Measurements from ENCODE around the gene IL1RAPL1. TPM values are rescaled to one million over a fixed set of nuclear protein-coding genes. Genes with fewer than 3 reads are reported as not detected.

Gene IL1RAPL1
- total RNA-seq, 3 donors from 2014 or later: 0.16 to 0.44 TPM; not detected in 1

GRCh38 chrX:28889591-28890090 is 302.4 kb downstream of the IL1RAPL1 start:
- Histone ChIP-seq H3K4me1 (no peaks in the 10 kb centered on the region), H3K27ac (no peak overlapping the region), H3K27me3 (no peaks in the 10 kb centered on the region), H3K9me3 (no peaks in the 10 kb centered on the region), H3K4me3 (no peak overlapping the region), H3K36me3 (no peaks in the 10 kb centered on the region)
- TF ChIP-seq POLR2AphosphoS5 (IDR thresholded peaks at IDR 0.05) (no peak), CTCF (IDR thresholded peaks at IDR 0.05) (no peak), POLR2A (IDR thresholded peaks at IDR 0.05) (no peak)
- no peak for DNase-seq (ENCODE audit: low spot score in 2 of 2)
- intact Hi-C loops (cut with DNase I; ENCODE audit: low total_unique reads): no loop called here

DNA sequence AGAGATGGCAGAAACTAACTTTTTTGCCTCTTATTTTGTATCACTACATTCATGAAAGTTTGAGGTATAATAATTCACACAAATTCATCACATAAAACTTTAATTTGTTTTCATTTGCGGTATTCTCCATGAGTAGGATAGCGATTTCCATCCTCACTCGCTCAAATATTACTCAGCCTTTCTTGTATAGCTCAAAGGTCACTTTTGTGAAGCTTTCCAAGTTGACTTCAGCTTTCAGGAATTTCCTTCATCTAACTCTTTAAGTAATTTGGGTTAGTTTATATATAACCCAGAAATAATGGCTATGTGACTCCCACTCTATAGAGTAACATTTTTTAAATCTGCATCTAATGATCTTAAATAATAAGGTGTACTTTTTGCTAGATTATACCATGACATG is 314.4 kb downstream of the IL1RAPL1 start:
- Histone ChIP-seq H3K27ac (no peak overlapping the region), H3K4me3 (no peak overlapping the region), H3K27me3 (no peaks in the 10 kb centered on the region), H3K4me1 (no peaks in the 10 kb centered on the region), H3K9me3 (no peaks in the 10 kb centered on the region), H3K36me3 (no peaks in the 10 kb centered on the region)
- intact Hi-C loops (cut with DNase I; ENCODE audit: low total_unique reads): no loop called here
- TF ChIP-seq POLR2AphosphoS5 (IDR thresholded peaks at IDR 0.05): no peak
- TF ChIP-seq CTCF (IDR thresholded peaks at IDR 0.05): no peak
- TF ChIP-seq POLR2A (IDR thresholded peaks at IDR 0.05): no peak
- no peak for DNase-seq (ENCODE audit: low spot score in 2 of 2)

DNA sequence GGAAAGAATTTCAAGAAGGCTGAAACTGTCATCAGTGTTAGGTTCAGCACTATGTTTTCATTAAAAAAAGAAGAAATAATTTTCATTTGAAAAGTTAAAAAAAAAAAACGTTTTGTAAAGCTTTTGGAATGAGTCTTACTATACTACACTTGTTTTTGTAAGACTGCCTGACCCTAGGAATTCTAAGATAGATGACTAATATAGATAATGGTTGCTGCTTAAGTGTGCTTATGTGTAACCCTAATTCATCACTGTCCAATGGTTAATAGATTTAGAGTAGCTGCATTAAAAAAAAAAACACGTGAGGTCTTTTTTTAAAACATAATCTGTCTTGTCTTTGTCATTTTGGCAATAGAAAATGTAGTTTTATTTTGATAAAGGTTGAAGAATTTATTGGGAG is 323.2 kb downstream of the IL1RAPL1 start:
- Histone ChIP-seq H3K36me3 (no peaks in the 10 kb centered on the region), H3K4me1 (no peaks in the 10 kb centered on the region), H3K4me3 (no peak overlapping the region), H3K9me3 (no peaks in the 10 kb centered on the region), H3K27ac (no peak overlapping the region), H3K27me3 (no peaks in the 10 kb centered on the region)
- intact Hi-C loops (cut with DNase I; ENCODE audit: low total_unique reads): no loop called here
- TF ChIP-seq CTCF (IDR thresholded peaks at IDR 0.05) (no peak), POLR2AphosphoS5 (IDR thresholded peaks at IDR 0.05) (no peak), POLR2A (IDR thresholded peaks at IDR 0.05) (no peak)
- DNase-seq (ENCODE audit: low spot score in 2 of 2): no peak

- intact Hi-C loops (cut with DNase I; ENCODE audit: low total_unique reads): no loop called here
- no peaks in the 10 kb centered on the region for H3K27me3 ChIP-seq
- H3K9me3 ChIP-seq: no peaks in the 10 kb centered on the region
- no peak for TF ChIP-seq POLR2A (IDR thresholded peaks at IDR 0.05)
- TF ChIP-seq CTCF (IDR thresholded peaks at IDR 0.05): no peak
- TF ChIP-seq POLR2AphosphoS5 (IDR thresholded peaks at IDR 0.05): no peak
- no peak overlapping the region for H3K4me3 ChIP-seq
- no peak for DNase-seq (ENCODE audit: low spot score in 2 of 2)
- no peak overlapping the region for H3K27ac ChIP-seq
- no peaks in the 10 kb centered on the region for H3K4me1 ChIP-seq
- no peaks in the 10 kb centered on the region for H3K36me3 ChIP-seq
These were observed 333.1 kb downstream of the IL1RAPL1 start for GRCh38 chrX:28920153-28920943.

DNA sequence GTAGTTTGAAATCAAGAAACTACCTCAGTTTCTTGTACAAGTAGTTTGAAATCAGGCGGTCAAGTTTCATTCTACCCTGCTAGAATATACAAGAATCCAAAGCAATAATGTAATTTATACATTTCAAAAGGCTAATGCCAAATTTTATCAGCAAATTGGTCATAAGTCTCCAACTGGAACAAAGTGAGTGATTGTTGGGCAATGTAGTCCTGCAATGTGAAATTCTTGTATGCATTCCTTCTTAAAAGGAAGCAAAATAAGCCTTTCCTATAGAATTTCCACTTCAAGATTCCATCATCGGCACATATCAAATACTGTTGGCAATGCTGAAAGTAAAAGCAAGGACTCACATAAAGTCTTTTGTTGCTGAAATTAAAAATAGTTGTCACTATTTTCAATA is 334.9 kb downstream of the IL1RAPL1 start:
- intact Hi-C loops (cut with DNase I; ENCODE audit: low total_unique reads): no loop called here
- H3K27ac ChIP-seq: no peak overlapping the region
- no peak for DNase-seq (ENCODE audit: low spot score in 2 of 2)
- H3K27me3 ChIP-seq: peaks cover 0 to 4% of the 10 kb centered on the region in 2 donors
- H3K4me3 ChIP-seq: no peak overlapping the region
- no peaks in the 10 kb centered on the region for H3K9me3 ChIP-seq
- no peak for TF ChIP-seq POLR2AphosphoS5 (IDR thresholded peaks at IDR 0.05)
- TF ChIP-seq CTCF (IDR thresholded peaks at IDR 0.05): no peak
- no peak for TF ChIP-seq POLR2A (IDR thresholded peaks at IDR 0.05)
- H3K36me3 ChIP-seq: no peaks in the 10 kb centered on the region
- H3K4me1 ChIP-seq: no peaks in the 10 kb centered on the region

Measured in breast epithelium (tissue), 4 donors.